SK-N-SH (cell line): ENCODE measurements around the gene CDH2. TPM values are rescaled to one million over a fixed set of nuclear protein-coding genes. Genes with fewer than 3 reads are reported as not detected.
A peak's percentile ranks its signal among the peaks of the same experiment; 100 is the strongest.

Experiments
- CTCF ChIA-PET: fragments of 300-600, 350-600 bp; formaldehyde crosslinking; extraction: SDS; loops from one replicate; lab custom pipeline; 2021; lab: Yijun Ruan, JAX
- POLR2A ChIA-PET: fragments of 350-600 bp; sonication (Branson Sonifier 250); formaldehyde crosslinking; extraction: SDS; loops from one replicate; lab custom pipeline; 2020; ENCODE audit warnings: antibody characterized with exemption, inconsistent platforms; lab: Yijun Ruan, JAX
- DNase-seq: peaks from one replicate; pipeline ENCODE4 v3.0.0; 2012
- H2AFZ ChIP-seq: fragments of 200-600 bp; sonication (generic); 2 replicates; pipeline ENCODE4 v1.8.1; 2016; ENCODE audit warnings: antibody characterized with exemption, mild to moderate bottlenecking, low read depth
- H3F3A ChIP-seq: fragments of 200-600 bp; sonication (generic); replicated peaks from 2 replicates; pipeline ENCODE3; 2016; ENCODE audit warnings: antibody characterized with exemption, mild to moderate bottlenecking; ENCODE audit not compliant: insufficient read depth
- H3K27ac ChIP-seq, 2 experiments: fragments of 200-500 bp in 1 of 2; fragments of 200-600 bp in 1 of 2; sonication (Bioruptor generic) in 1 of 2; sonication (generic), shearing (Covaris generic) in 1 of 2; 2 replicates each; pipeline versions ENCODE4 v1.5.1 to v1.6.1; 2014 to 2016; ENCODE audit warnings: low read depth in 2 of 2, inconsistent platforms in 1 of 2, low read length in 1 of 2, mild to moderate bottlenecking in 1 of 2, mixed read lengths in 1 of 2
- H3K27me3 ChIP-seq: fragments of 200-600 bp; sonication (generic), shearing (Covaris generic); 2 replicates; pipeline ENCODE4 v1.6.1; 2016; ENCODE audit warnings: mixed run types; ENCODE audit not compliant: insufficient read depth
- H3K36me3 ChIP-seq, 2 experiments: fragments of 200-500 bp in 1 of 2; fragments of 200-600 bp in 1 of 2; sonication (Bioruptor generic) in 1 of 2; sonication (generic) in 1 of 2; replicated peaks in 1 of 2; 2 replicates each; pipeline versions ENCODE3 to v1.5.1; 2014 to 2016; ENCODE audit warnings: low read length in 1 of 2, mild to moderate bottlenecking in 1 of 2; ENCODE audit not compliant: insufficient read depth in 2 of 2, control insufficient read depth in 1 of 2
- H3K4me1 ChIP-seq, 2 experiments: fragments of 200-500 bp in 1 of 2; fragments of 200-600 bp in 1 of 2; sonication (Bioruptor generic) in 1 of 2; sonication (generic), shearing (Covaris generic) in 1 of 2; 2 replicates each; pipeline versions ENCODE4 v1.5.1 to v1.6.1; 2014 to 2016; ENCODE audit warnings: low read depth in 1 of 2, low read length in 1 of 2, mixed run types in 1 of 2; ENCODE audit not compliant: insufficient read depth in 2 of 2, control insufficient read depth in 1 of 2
- H3K4me2 ChIP-seq: fragments of 200-600 bp; sonication (generic), shearing (Covaris generic); 2 replicates; pipeline ENCODE4 v1.6.1; 2017; ENCODE audit warnings: mixed run types
- H3K4me3 ChIP-seq, 2 experiments: fragments of 200-500 bp in 1 of 2; fragments of 200-600 bp in 1 of 2; sonication (Bioruptor generic) in 1 of 2; sonication (generic), shearing (Covaris generic) in 1 of 2; 2 replicates each; pipeline versions ENCODE4 v1.5.1 to v1.8.1; 2014 to 2016; ENCODE audit warnings: low read depth in 2 of 2, inconsistent platforms in 1 of 2, low read length in 1 of 2, mild to moderate bottlenecking in 1 of 2, mixed read lengths in 1 of 2, moderate library complexity in 1 of 2
- H3K79me2 ChIP-seq: fragments of 200-600 bp; sonication (generic); 2 replicates; pipeline ENCODE4 v1.8.1; 2017; ENCODE audit warnings: mild to moderate bottlenecking; ENCODE audit not compliant: insufficient read depth
- H3K9ac ChIP-seq: fragments of 200-600 bp; sonication (generic); 2 replicates; pipeline ENCODE4 v1.6.1; 2017; ENCODE audit warnings: mixed run types
- H3K9me2 ChIP-seq: fragments of 200-600 bp; sonication (generic); 2 replicates; pipeline ENCODE4 v1.6.1; 2017; ENCODE audit warnings: mixed run types
- H3K9me3 ChIP-seq: fragments of 200-600 bp; sonication (generic); 2 replicates; pipeline ENCODE4 v1.6.1; 2017; ENCODE audit warnings: mixed run types, mild to moderate bottlenecking, moderate library complexity
- H4K20me1 ChIP-seq: fragments of 200-600 bp; sonication (generic); 2 replicates; pipeline ENCODE4 v1.6.1; 2017; ENCODE audit warnings: mild to moderate bottlenecking, mixed run types; ENCODE audit not compliant: insufficient read depth
- CHD2 ChIP-seq: fragments of 150-350 bp; IDR thresholded peaks from 2 replicates; pipeline ENCODE4 v1.6.1; 2018; ENCODE audit warnings: low read length; ENCODE audit not compliant: partially characterized antibody
- ELF1 ChIP-seq: IDR thresholded peaks from 2 replicates; pipeline ENCODE4 v1.4.0; 2012
- EP300 ChIP-seq, 2 experiments: IDR thresholded peaks; 2 replicates each; pipeline versions ENCODE4 v1.4.0 to v1.6.1; 2012; ENCODE audit warnings: borderline replicate concordance in 1 of 2, low read depth in 1 of 2, low read length in 1 of 2
- EZH2phosphoT487 ChIP-seq: fragments of 200-600 bp; sonication (generic); IDR thresholded peaks from 2 replicates; pipeline ENCODE4 v1.6.1; 2017; ENCODE audit warnings: low read depth, mixed run types, mild to moderate bottlenecking, antibody characterized with exemption, moderate library complexity, borderline replicate concordance
- FOXJ3 ChIP-seq: sonication (generic); formaldehyde crosslinking; IDR thresholded peaks from 2 replicates; pipeline ENCODE4 v1.5.1; 2020; ENCODE audit warnings: mild to moderate bottlenecking, missing genetic modification reagents
- FOXM1 ChIP-seq: IDR thresholded peaks from 2 replicates; pipeline ENCODE4 v1.4.0; 2012; ENCODE audit warnings: low read depth, mild to moderate bottlenecking
- GABPA ChIP-seq: IDR thresholded peaks from 2 replicates; pipeline ENCODE4 v1.4.0; 2012; ENCODE audit warnings: low read depth, mild to moderate bottlenecking
- JUND ChIP-seq: IDR thresholded peaks from 2 replicates; pipeline ENCODE4 v1.4.0; 2012
- MAX ChIP-seq: IDR thresholded peaks from 2 replicates; pipeline ENCODE4 v1.4.0; 2012; ENCODE audit warnings: low read depth
- MEF2A ChIP-seq: IDR thresholded peaks from 2 replicates; pipeline ENCODE4 v1.4.0; 2012; ENCODE audit warnings: low read depth, borderline replicate concordance
- NFIC ChIP-seq: IDR thresholded peaks from 2 replicates; pipeline ENCODE4 v1.4.0; 2012; ENCODE audit warnings: borderline replicate concordance
- NRF1 ChIP-seq: IDR thresholded peaks from 2 replicates; pipeline ENCODE4 v1.6.1; 2012; ENCODE audit warnings: low read depth, mild to moderate bottlenecking, low read length
- PBX3 ChIP-seq: IDR thresholded peaks from 2 replicates; pipeline ENCODE4; 2012
- RCOR1 ChIP-seq: fragments of 150-350 bp; IDR thresholded peaks from 2 replicates; pipeline ENCODE4 v1.6.1; 2017; ENCODE audit warnings: antibody characterized with exemption, low read length
- REST ChIP-seq: IDR thresholded peaks from 2 replicates; pipeline ENCODE4 v1.6.1; 2012; ENCODE audit warnings: mild to moderate bottlenecking, low read depth, low read length, moderate library complexity
- RFX5 ChIP-seq: IDR thresholded peaks from 2 replicates; pipeline ENCODE4 v1.6.1; 2012; ENCODE audit warnings: mild to moderate bottlenecking, improper control_type of control experiment, low read length
- SIN3A ChIP-seq: IDR thresholded peaks from 2 replicates; pipeline ENCODE4 v1.6.1; 2012; ENCODE audit warnings: low read depth, mild to moderate bottlenecking, low read length, moderate library complexity, borderline replicate concordance
- SMC3 ChIP-seq: IDR thresholded peaks from 2 replicates; pipeline ENCODE4 v1.6.1; 2012; ENCODE audit warnings: low read depth, low read length, improper control_type of control experiment
- TAF1 ChIP-seq: IDR thresholded peaks from 2 replicates; pipeline ENCODE4 v1.6.1; 2012; ENCODE audit warnings: low read depth, mild to moderate bottlenecking, low read length, moderate library complexity, borderline replicate concordance
- TCF12 ChIP-seq: IDR thresholded peaks from 2 replicates; pipeline ENCODE4 v1.4.0; 2012
- TEAD4 ChIP-seq: IDR thresholded peaks from 2 replicates; pipeline ENCODE4 v1.4.0; 2012; ENCODE audit warnings: mild to moderate bottlenecking, borderline replicate concordance; ENCODE audit not compliant: insufficient read depth
- USF1 ChIP-seq: IDR thresholded peaks from 2 replicates; pipeline ENCODE4 v1.4.0; 2012; ENCODE audit warnings: low read depth, borderline replicate concordance
- YY1 ChIP-seq: IDR thresholded peaks from 2 replicates; pipeline ENCODE4 v1.4.0; 2012; ENCODE audit warnings: low read depth, mild to moderate bottlenecking
- WGBS: methylation state at CpG from one replicate; pipeline ENCODE4 v1.1.6; 2017; ENCODE audit warnings: low lambda C conversion rate; 5-methylcytosine and 5-hydroxymethylcytosine counted together
- polyA plus RNA-seq, 3 experiments: library from polyadenylated mRNA; depleted of rRNA; stranded (reverse); fragments of >200 nt; gene quantifications; 2 replicates each; pipeline ENCODE4 v1.2.3, GENCODE V29; 2012

The CDH2 gene
- polyA plus RNA-seq, 1 of the 3 experiments (the other 2 are of a cell fraction), result 146 TPM

- H3K79me2 ChIP-seq, result peaks cover 100% of the 10 kb centered on the region
- no peaks in the 10 kb centered on the region for H3K9me2 ChIP-seq
- peak overlapping the region in 1 of 2 experiments; percentile 25; a peak in 1 of 4 replicates for H3K27ac ChIP-seq
- H3K36me3 ChIP-seq, result peaks cover 36 to 41% of the 10 kb centered on the region in 2 experiments
- CTCF ChIA-PET, result no interaction called here
- H3K4me3 ChIP-seq, result no peak overlapping the region
- peaks cover 4 to 11% of the 10 kb centered on the region in 2 experiments for H3K4me1 ChIP-seq
- POLR2A ChIA-PET, result no interaction called here
- no peaks in the 10 kb centered on the region for H3K9me3 ChIP-seq
- H3F3A ChIP-seq, result peaks cover 23% of the 10 kb centered on the region
- TF ChIP-seq FOXM1 (no peak), ELF1 (no peak), TCF12 (no peak), TEAD4 (no peak), NFIC (no peak), NRF1 (no peak), YY1 (no peak), RCOR1 (no peak), SMC3 (no peak), REST (no peak), JUND (no peak), MEF2A (no peak), GABPA (no peak), TAF1 (no peak)
- H3K27me3 ChIP-seq, result no peaks in the 10 kb centered on the region
- no peak overlapping the region for H3K9ac ChIP-seq
- H4K20me1 ChIP-seq, result peaks cover 71% of the 10 kb centered on the region
- DNase-seq, result no peak
- WGBS, result 61% methylated on average over 5 of the region's 5 CpGs
- H3K4me2 ChIP-seq, result peak overlapping the region; percentile 36
- no peak overlapping the region for H2AFZ ChIP-seq
Observed at GRCh38 chr18:28147674-28148171, 29.2 kb downstream of the CDH2 start.

- ChIA-PET CTCF (no interaction called here), POLR2A (no interaction called here)
- Histone ChIP-seq H3K36me3 (peaks cover 44 to 73% of the 10 kb centered on the region in 2 experiments), H3K4me2 (no peak overlapping the region), H3K79me2 (peaks cover 100% of the 10 kb centered on the region), H4K20me1 (peaks cover 68% of the 10 kb centered on the region), H3K9ac (no peak overlapping the region), H3F3A (peaks cover 30% of the 10 kb centered on the region), H3K9me3 (no peaks in the 10 kb centered on the region), H3K9me2 (no peaks in the 10 kb centered on the region), H3K4me3 (no peak overlapping the region), H2AFZ (no peak overlapping the region), H3K27me3 (no peaks in the 10 kb centered on the region), H3K4me1 (peaks cover 3 to 7% of the 10 kb centered on the region in 2 experiments), H3K27ac (no peak overlapping the region)
- DNase-seq, result no peak
- WGBS, result 94% methylated on average over 2 of the region's 2 CpGs
- TF ChIP-seq MAX, result no peak
- no peak for TF ChIP-seq EP300 (IDR thresholded peaks at IDR 0.05; ENCODE audit: borderline replicate concordance in 1 of 2, low read depth in 1 of 2, low read length in 1 of 2)
- no peak for TF ChIP-seq FOXJ3 (CRISPR knock-in tag)
- TF ChIP-seq USF1, result no peak
- TF ChIP-seq CHD2, result no peak
- TF ChIP-seq RCOR1, result no peak
- TF ChIP-seq PBX3, result no peak
- no peak for TF ChIP-seq ELF1
- TF ChIP-seq RFX5, result no peak
- TF ChIP-seq EZH2phosphoT487, result no peak
- TF ChIP-seq FOXM1, result no peak
- TF ChIP-seq TAF1, result no peak
- TF ChIP-seq TCF12, result no peak
- TF ChIP-seq SIN3A, result no peak
Observed at GRCh38 chr18:28143725-28144124, 33.2 kb downstream of the CDH2 start.
